HG03439 (cell line): Measurements from ENCODE around the gene TDRD6.

Source experiments
- ATAC-seq: cut with Tn5 transposase; IDR thresholded peaks from one replicate; pipeline ENCODE4 v1.9.1; 2021; ENCODE audit warnings: mild to moderate bottlenecking, moderate library complexity; ENCODE audit not compliant: unreplicated experiment

The TDRD6 gene

GRCh38 chr6:46688117-46688965 is 656 bp downstream of the TDRD6 start:
- ATAC-seq, result no peak

GRCh38 chr6:46688966-46689335 is 1.3 kb downstream of the TDRD6 start:
- ATAC-seq, result no peak

DNA sequence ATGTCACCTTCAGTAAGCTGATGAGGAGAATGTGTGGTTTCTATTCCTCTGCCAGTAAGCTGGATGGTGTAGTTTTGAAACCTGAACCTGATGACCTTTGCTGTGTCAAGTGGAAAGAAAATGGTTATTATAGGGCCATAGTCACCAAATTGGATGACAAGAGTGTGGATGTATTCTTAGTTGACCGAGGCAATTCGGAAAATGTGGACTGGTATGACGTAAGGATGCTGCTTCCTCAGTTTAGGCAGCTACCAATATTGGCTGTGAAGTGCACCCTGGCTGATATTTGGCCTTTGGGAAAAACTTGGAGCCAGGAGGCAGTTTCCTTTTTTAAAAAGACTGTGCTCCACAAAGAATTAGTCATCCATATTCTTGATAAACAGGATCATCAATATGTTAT is 2.0 kb downstream of the TDRD6 start:
- ATAC-seq, result no peak

DNA sequence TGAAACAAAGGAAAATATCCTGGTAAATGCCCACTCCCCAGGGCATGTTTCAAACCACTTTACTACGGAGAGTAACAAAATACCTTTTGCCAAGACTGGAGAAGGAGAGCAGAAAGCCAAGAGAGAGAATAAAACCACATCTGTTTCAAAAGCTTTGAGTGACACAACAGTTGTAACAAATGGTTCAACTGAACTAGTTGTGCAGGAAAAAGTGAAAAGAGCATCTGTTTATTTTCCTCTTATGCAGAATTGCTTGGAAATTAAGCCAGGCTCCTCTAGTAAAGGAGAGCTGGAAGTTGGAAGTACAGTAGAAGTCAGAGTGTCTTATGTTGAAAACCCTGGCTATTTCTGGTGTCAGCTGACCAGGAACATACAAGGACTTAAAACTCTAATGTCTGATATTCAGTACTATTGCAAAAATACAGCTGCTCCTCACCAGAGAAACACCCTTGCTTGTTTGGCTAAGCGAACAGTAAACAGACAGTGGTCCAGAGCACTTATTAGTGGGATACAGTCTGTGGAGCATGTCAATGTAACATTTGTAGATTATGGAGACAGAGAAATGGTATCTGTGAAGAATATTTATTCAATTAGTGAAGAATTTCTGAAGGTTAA is 2.6 kb downstream of the TDRD6 start:
- ATAC-seq, result no peak

- ATAC-seq, result no peak
Observed at GRCh38 chr6:46690911-46691451, 3.3 kb downstream of the TDRD6 start.

DNA sequence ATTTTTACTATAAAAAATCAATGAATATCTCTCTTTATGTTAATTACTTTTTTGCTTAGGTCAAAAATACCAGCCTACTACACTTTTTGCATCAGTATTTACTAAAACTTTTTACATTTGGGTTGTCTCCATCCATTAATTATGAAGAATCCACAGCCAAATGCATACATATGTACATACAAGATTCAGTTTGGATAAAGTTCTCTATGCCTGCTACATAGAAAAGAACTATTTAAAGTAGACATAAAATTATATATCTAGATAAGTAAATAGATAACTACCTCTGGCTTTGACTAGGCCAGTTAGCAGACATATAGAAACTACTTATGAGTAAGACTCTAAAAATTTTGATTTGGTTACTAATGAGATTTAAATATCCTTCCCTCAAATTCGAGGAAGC is 12.3 kb downstream of the TDRD6 start:
- ATAC-seq, result no peak

DNA sequence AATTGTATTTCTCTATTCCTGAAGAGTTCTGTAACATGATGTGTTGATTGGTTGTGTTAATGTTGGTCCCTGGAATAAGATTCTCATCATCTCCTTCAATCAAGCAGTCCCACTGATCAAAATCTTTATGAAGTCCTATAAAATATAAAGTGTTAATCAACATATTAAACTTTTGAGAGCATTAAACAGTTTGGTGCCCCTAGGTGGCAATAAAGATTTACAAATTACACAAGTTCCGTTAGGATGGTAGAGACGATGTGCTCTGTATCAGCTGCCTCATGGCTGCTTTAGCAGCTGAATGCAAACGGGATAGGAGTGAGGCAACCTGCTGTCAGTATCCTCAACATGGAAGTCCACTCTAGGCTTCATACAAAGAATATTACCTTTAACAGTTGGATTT is 16.9 kb downstream of the TDRD6 start:
- ATAC-seq, result no peak

- no peak for ATAC-seq
Observed at GRCh38 chr6:46706464-46706863, 18.8 kb downstream of the TDRD6 start.

- ATAC-seq, result no peak
Observed at GRCh38 chr6:46711491-46711890, 23.8 kb downstream of the TDRD6 start.

GRCh38 chr6:46715141-46715540 is 27.5 kb downstream of the TDRD6 start:
- no peak for ATAC-seq

DNA sequence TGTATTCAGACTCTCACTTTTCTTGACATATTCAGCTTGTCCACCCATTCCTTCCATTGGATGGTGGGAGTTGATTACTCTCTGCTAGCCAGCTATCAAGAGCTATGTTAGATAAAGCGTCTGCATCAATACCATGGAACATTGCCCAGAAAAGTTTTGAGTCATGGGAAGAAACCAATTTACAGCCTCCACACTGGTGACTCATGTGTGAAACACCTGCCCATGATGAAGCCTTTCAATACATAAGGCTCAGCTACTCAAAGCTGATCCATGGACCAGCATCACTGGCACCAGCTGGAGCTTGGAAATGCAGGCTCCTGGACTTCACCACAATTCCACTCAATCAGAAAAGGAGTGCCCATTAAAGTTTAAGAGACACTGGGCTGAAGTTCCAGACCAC is 31.4 kb downstream of the TDRD6 start:
- ATAC-seq, result no peak

- ATAC-seq, result no peak
Observed at GRCh38 chr6:46720401-46720800, 32.7 kb downstream of the TDRD6 start.

- ATAC-seq, result no peak
Observed at GRCh38 chr6:46729787-46730326, 42.2 kb downstream of the TDRD6 start.

DNA sequence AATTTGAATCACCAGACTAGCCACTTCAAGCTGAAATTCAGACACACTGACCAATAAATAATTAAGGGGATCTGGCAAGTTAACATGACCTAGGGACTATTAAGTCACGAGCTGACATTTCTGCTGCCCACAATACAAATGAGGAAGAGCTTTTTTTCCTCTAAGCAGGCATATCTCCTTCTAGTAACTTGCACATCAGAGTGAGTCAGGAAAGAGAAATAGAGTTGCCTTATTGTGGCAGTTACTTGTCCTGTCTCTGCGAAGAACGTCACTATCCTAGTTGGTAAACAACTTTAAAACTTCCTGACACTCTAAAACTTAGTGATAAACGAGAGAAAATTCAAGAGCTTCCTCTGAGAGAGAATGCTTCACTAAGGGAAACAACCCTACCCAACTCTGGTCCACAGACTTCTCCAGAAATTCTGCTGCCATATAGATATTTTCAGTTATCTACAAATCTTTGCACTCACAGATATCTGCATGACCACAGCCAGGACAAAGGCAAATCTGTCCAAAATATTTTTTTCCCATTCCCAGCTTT is 43.3 kb downstream of the TDRD6 start:
- ATAC-seq, result no peak

DNA sequence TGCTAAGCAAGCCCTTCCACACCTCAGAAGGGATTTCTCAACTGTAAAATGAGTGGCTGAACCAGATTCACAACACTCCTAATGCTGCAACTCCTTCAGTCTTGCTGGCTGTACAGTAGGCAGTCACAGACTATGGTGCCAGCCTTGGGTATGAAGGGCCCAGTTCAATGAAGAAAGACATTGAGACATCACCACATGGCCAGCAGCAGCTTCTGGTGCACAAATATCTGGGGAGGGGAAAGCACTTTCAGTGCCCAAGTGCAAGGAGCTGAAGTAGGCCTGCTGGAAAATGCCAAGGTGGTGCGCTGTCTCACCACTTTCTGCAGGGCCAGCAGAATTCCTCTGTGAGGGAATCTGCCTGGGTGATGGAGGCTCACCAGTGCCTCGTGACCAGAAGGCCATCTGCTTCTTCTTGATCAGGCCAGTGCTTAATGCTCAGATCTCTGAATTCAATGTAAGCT is 45.7 kb downstream of the TDRD6 start:
- no peak for ATAC-seq

GRCh38 chr6:46734867-46735719 is 47.4 kb downstream of the TDRD6 start, which contains the start of gene PLA2G7:
PLA2G7 (minus strand) TSS chr6:46735375; CDS start chr6:46722891, 12,484 bp downstream.
- no peak for ATAC-seq

- no peak for ATAC-seq
Observed at GRCh38 chr6:46735720-46736031, 48.0 kb downstream of the TDRD6 start.

DNA sequence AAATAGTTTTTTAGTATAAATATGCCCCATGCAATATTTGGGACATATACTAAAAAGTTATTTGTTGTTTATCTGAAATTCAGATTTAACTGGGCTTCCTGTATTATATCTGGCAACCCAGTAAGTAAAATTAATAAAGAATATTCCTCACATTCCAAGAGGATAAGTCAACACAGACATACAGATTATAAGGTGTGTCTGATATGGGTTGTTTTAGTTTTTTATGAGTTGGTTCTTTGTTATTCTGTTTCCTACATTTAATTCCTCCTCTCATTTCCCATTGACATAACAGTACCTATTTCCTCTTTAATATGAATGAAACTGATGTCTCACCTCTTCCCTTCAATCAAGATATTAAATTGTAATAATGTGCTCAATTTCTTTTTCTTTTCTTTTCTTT is 49.2 kb downstream of the TDRD6 start:
- ATAC-seq, result no peak

- ATAC-seq, result no peak
Observed at GRCh38 chr6:46741482-46741881, 53.8 kb downstream of the TDRD6 start.

GRCh38 chr6:46741910-46742309 is 54.2 kb downstream of the TDRD6 start:
- ATAC-seq, result no peak
